ENCODE measurements around the gene ACTG1.

ACTG1 gene

DNA sequence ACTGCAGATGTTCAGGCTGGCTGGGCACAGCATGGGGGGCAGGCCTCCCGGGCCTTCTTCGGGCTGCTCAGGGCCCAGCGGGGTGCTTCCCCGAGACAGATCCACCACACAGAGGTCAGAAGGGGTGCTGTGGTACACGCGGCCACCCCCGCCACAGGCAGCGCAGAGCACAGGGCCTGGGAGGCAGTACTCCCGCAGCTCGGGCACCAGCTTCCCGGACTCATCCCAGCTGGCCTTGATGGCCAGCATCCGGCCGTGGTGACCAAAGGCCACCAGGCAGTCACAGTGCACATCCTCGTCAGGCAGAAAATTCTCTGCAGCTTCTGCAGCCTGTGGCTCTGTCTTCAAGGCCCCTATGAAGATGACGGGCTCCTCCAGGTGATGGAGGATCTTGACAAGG is 37.7 kb upstream of the ACTG1 start:
- no peak overlapping the region for H3K27ac ChIP-seq
- TF ChIP-seq ZFX (IDR thresholded peaks at IDR 0.05), result no peak
- TF ChIP-seq, protein P1, sequence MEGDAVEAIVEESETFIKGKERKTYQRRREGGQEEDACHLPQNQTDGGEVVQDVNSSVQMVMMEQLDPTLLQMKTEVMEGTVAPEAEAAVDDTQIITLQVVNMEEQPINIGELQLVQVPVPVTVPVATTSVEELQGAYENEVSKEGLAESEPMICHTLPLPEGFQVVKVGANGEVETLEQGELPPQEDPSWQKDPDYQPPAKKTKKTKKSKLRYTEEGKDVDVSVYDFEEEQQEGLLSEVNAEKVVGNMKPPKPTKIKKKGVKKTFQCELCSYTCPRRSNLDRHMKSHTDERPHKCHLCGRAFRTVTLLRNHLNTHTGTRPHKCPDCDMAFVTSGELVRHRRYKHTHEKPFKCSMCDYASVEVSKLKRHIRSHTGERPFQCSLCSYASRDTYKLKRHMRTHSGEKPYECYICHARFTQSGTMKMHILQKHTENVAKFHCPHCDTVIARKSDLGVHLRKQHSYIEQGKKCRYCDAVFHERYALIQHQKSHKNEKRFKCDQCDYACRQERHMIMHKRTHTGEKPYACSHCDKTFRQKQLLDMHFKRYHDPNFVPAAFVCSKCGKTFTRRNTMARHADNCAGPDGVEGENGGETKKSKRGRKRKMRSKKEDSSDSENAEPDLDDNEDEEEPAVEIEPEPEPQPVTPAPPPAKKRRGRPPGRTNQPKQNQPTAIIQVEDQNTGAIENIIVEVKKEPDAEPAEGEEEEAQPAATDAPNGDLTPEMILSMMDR (conservative IDR thresholded peaks at IDR 0.05), result no peak

DNA sequence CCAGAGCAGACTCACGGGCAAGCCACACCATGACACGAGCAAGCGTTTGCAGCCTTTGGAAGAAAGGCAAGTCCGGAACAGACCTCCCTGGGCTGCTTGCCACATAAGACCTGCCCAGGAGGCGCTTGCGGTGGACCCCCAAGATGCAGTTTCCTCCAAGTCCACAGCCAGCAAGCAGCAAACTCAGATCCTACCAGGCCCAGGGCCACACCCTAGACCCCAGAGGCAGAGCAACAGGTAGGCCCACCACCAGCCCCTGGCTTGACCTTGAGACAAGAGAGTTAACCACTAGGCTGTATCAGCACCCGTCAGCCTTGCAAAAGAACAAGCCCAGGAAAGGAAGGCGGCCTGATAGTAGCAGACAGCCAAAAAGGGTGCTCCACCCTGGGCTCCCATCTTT is 37.2 kb upstream of the ACTG1 start:
- H3K27ac ChIP-seq, result no peak overlapping the region
- TF ChIP-seq, protein P1 (conservative IDR thresholded peaks at IDR 0.05), result no peak
- no peak for TF ChIP-seq ZFX (IDR thresholded peaks at IDR 0.05)

DNA sequence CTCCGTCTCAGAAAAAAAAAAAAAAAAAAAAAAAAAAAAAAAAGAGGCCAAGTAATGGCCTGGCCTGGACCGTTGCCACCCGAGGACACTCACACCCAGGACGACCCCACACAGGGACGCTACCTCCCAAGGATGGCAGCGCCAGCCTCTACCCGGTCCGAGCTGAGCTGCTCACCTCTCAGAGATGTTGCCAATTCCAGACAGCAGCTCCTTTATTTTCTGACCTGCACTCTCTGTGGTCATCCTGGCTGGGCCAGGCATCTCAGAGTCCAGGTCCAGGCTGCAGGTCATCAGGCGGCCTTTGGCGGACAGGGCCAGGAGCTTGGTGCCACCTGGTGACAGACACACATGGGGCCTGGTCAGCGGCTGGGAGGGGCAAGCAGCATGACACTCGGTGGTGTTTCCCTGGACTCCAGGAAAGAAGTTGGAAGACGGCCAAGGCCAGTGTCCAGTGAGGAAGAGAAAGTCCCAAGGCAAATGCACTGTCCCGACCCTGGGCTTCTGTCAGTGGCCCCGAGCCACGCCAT is 36.5 kb upstream of the ACTG1 start:
- no peak for TF ChIP-seq ZFX (IDR thresholded peaks at IDR 0.05)
- no peak overlapping the region for H3K27ac ChIP-seq

DNA sequence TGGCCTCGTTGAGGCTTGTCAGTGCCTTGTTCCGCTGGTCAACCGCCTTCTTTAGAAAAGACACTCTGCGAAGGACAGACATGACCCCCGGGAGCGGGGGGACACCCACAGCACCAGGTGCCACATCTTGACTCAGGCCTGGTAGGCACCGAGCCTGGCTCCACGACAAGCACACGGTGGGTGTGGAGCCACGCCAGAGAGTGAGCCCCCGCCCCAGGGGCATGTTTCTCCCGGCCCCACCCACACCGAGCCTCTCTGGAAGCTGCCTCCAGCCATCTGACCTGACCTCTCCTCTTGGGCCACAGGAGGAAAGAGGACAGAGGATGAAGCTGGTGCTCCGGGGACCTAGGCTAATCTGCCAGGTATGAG is 35.0 kb upstream of the ACTG1 start:
- H3K27ac ChIP-seq, result no peak overlapping the region
- TF ChIP-seq, protein P1 (conservative IDR thresholded peaks at IDR 0.05), result no peak
- TF ChIP-seq ZFX (IDR thresholded peaks at IDR 0.05), result no peak

DNA sequence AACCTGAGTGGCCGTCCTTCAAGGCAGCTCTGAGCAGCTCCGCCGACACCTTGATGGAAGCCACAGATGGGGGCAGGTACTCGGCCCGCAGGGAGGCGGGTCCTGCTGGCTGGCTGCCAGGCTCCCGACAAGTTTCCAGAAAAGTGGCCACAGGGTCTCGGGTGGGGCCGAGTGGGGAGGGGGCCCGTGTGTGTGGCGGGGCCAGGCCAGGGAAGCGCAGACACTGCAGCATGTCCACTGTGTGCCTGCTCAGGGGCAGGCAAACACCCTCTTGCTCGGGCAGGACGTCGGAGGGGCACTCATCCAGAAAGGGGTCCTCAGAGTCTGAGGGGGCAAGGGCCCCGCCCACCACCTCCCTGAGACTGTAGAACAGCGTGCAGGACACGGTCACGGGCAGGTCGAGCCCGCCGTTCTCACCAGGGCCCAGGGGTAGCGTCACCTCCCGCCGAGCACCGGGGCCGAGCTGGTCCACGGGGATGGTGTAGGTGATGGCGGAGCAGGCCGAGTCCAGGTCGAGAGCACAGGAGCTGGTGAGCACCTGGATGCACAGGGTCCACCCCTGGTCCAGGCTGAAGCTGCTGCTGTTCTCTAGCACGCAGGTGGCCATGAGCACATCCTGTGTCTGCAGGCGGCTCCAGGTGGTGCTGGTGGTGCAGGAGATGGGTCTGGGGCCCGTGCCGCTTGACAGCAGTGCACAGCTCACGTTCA is 34.5 kb upstream of the ACTG1 start:
- TF ChIP-seq, protein P1 (conservative IDR thresholded peaks at IDR 0.05), result no peak
- no peak for TF ChIP-seq ZFX (IDR thresholded peaks at IDR 0.05)
- H3K27ac ChIP-seq, result no peak overlapping the region

GRCh38 chr17:81545160-81545949 is 32.8 kb upstream of the ACTG1 start:
- H3K27ac ChIP-seq, result no peak overlapping the region
- TF ChIP-seq, protein P1 (conservative IDR thresholded peaks at IDR 0.05), result no peak
- TF ChIP-seq ZFX (IDR thresholded peaks at IDR 0.05), result no peak

- TF ChIP-seq, protein P1 (conservative IDR thresholded peaks at IDR 0.05), result no peak
- no peak for TF ChIP-seq ZFX (IDR thresholded peaks at IDR 0.05)
- no peak overlapping the region for H3K27ac ChIP-seq
Measured at GRCh38 chr17:81544281-81544974, 31.8 kb upstream of the ACTG1 start.
